HepG2 (cell line): ENCODE measurements around the gene ZNF691. TPM values are rescaled to one million over a fixed set of nuclear protein-coding genes. Genes with fewer than 3 reads are reported as not detected.

Experiments used
- ATAC-seq: fragments of 200-7000 bp; cut with Tn5 transposase; 3 replicates; pipeline ENCODE4 v1.9.1; 2020; ENCODE audit warnings: mild to moderate bottlenecking, moderate library complexity
- BruUV-seq: library from RNA; stranded (reverse); fragments of 400-500 nt; replicated peaks from 2 replicates; lab custom pipeline; 2021; lab: Mats Ljungman, UMichigan
- CTCF ChIA-PET: fragments of 300-600 bp; formaldehyde crosslinking; extraction: SDS; loops from one replicate; lab custom pipeline; 2021; ENCODE audit warnings: low total read pairs, inconsistent platforms, low intra/inter-chr PET ratio; lab: Yijun Ruan, JAX
- POLR2A ChIA-PET: fragments of 350-600 bp; sonication (Branson Sonifier 250); formaldehyde crosslinking; loops from one replicate; lab custom pipeline; 2020; ENCODE audit warnings: antibody characterized with exemption, inconsistent platforms; lab: Yijun Ruan, JAX
- DNase-seq: peaks from one replicate; pipeline ENCODE4 v3.0.0-alpha.2; 2015; ENCODE audit warnings: low spot score
- FAIRE-seq: peaks from 3 replicates; lab custom pipeline; 2011; peaks lifted over from hg19 to GRCh38; lab: Jason Lieb, UNC
- H2AFZ ChIP-seq: one replicate; pipeline ENCODE4 v1.6.1; 2011; ENCODE audit warnings: low read length, inconsistent platforms
- H3K27ac ChIP-seq: fragments of 300-600 bp; 3 replicates; pipeline ENCODE4 v1.8.0; 2011; ENCODE audit warnings: mixed run types, mild to moderate bottlenecking, mixed read lengths, low read length, inconsistent platforms; ENCODE audit not compliant: insufficient read depth; ENCODE audit errors: extremely low read length
- H3K27me3 ChIP-seq, 2 experiments: fragments of 200-600 bp in 1 of 2; 2 replicates in 1 of 2; 3 replicates in 1 of 2; pipeline versions ENCODE4 v1.6.0 to v1.8.0; 2011; ENCODE audit warnings: low read length in 2 of 2, mild to moderate bottlenecking in 2 of 2, moderate library complexity in 2 of 2, inconsistent platforms in 1 of 2; ENCODE audit not compliant: insufficient read depth in 2 of 2, control insufficient read depth in 1 of 2
- H3K36me3 ChIP-seq, 2 experiments: fragments of 200-600 bp in 1 of 2; replicated peaks in 1 of 2; 2 replicates in 1 of 2; 3 replicates in 1 of 2; pipeline versions ENCODE4 v1.5.1 to v1.8.0; 2011; ENCODE audit warnings: low read length in 2 of 2, inconsistent platforms in 1 of 2; ENCODE audit not compliant: insufficient read depth in 2 of 2, control insufficient read depth in 1 of 2
- H3K4me1 ChIP-seq: 2 replicates; pipeline ENCODE4 v1.5.1; 2012; ENCODE audit warnings: low read length, inconsistent platforms; ENCODE audit not compliant: insufficient read depth
- H3K4me2 ChIP-seq: 2 replicates; pipeline ENCODE4 v1.6.0; 2011; ENCODE audit warnings: low read depth, low read length, inconsistent platforms
- H3K4me3 ChIP-seq, 3 experiments: fragments of 200-600 bp in 1 of 3; sonication (generic), shearing (Covaris generic) in 1 of 3; replicated peaks in 1 of 3; 2 replicates each; pipeline ENCODE4 v1.5.1; 2011 to 2016; ENCODE audit warnings: low read length in 3 of 3, inconsistent platforms in 2 of 3, low read depth in 2 of 3, mild to moderate bottlenecking in 2 of 3, control low read depth in 1 of 3, mixed read lengths in 1 of 3; ENCODE audit not compliant: insufficient read depth in 1 of 3
- H3K79me2 ChIP-seq: one replicate; pipeline ENCODE4 v1.6.1; 2011; ENCODE audit warnings: low read length, inconsistent platforms; ENCODE audit not compliant: insufficient read depth
- H3K9ac ChIP-seq: 2 replicates; pipeline ENCODE4 v1.6.0; 2011; ENCODE audit warnings: mild to moderate bottlenecking, low read depth, low read length, inconsistent platforms; ENCODE audit not compliant: insufficient read depth
- H3K9me3 ChIP-seq: 2 replicates; pipeline ENCODE4 v1.5.1; 2012; ENCODE audit warnings: mild to moderate bottlenecking, low read length
- H4K20me1 ChIP-seq: 2 replicates; pipeline ENCODE4 v1.6.0; 2011; ENCODE audit warnings: inconsistent platforms, mild to moderate bottlenecking, low read length, moderate library complexity; ENCODE audit not compliant: insufficient read depth
- GABPA ChIP-seq, 2 experiments: IDR thresholded peaks; 2 replicates each; pipeline ENCODE4 v1.6.1; 2011 to 2016; ENCODE audit warnings: low read depth in 2 of 2, low read length in 1 of 2, missing biosample characterization in 1 of 2, missing genetic modification characterization in 1 of 2
- GATAD1 ChIP-seq: IDR thresholded peaks from 2 replicates; pipeline ENCODE4 v1.6.1; 2016; ENCODE audit warnings: missing genetic modification reagents, missing compliant biosample characterization
- ISL2 ChIP-seq: sonication (generic); formaldehyde crosslinking; IDR thresholded peaks from 2 replicates; pipeline ENCODE4 v1.5.0; 2020; ENCODE audit warnings: missing genetic modification reagents
- ZNF549 ChIP-seq: sonication (generic); formaldehyde crosslinking; IDR thresholded peaks from 2 replicates; pipeline ENCODE4 v1.5.0; 2020; ENCODE audit warnings: missing genetic modification reagents
- in situ Hi-C: cut with HindIII; loops from 2 replicates; pipeline ENCODE4 v1.10.0; 2017; ENCODE audit warnings: low pct_unique_long_range_greater_than_20kb; ENCODE audit not compliant: extremely low pct_ligation_motif_present
- intact Hi-C: fragments of 100-400 bp; cut with micrococcal nuclease; formaldehyde crosslinking; loops from one replicate; pipeline ENCODE4 v1.10.0; 2022; ENCODE audit not compliant: unreplicated experiment
- polyA plus RNA-seq, 8 experiments: library from polyadenylated mRNA; depleted of rRNA in 3 of 8; stranded (reverse) in 7 of 8; unstranded in 1 of 8; fragments of >200 nt; fragmentation: Illumina TruSeq in 4 of 8; extraction: Trizol in 4 of 8; gene quantifications; 2 replicates each; pipeline versions ENCODE4 v1.2.1 to v1.2.3, GENCODE V29; 2011 to 2016; ENCODE audit warnings: low read depth in 4 of 8, missing spikeins in 1 of 8, mixed read lengths in 1 of 8; ENCODE audit not compliant: insufficient read depth in 1 of 8
- total RNA-seq, 5 experiments: library from RNA; depleted of rRNA; stranded (reverse); fragments of >200 nt; fragmentation: Illumina TruSeq; extraction: Trizol; gene quantifications; 2 replicates each; pipeline ENCODE4 v1.2.3, GENCODE V29; 2016; ENCODE audit warnings: low read depth in 1 of 5
- TF ChIP-seq, protein P1 (sequence below): IDR thresholded peaks from 2 replicates; pipeline ENCODE4 v1.6.1; 2012; ENCODE audit warnings: low read length, improper control_type of control experiment
- TF ChIP-seq, protein P2 (sequence below): sonication (generic); formaldehyde crosslinking; IDR thresholded peaks from 2 replicates; pipeline ENCODE4 v1.5.0; 2020; ENCODE audit warnings: missing genetic modification reagents, mild to moderate bottlenecking, borderline replicate concordance
- TF ChIP-seq, protein P3 (sequence below): sonication (generic); formaldehyde crosslinking; IDR thresholded peaks from 2 replicates; pipeline ENCODE4 v1.4.0; 2020; ENCODE audit warnings: mild to moderate bottlenecking, low read depth, missing genetic modification reagents
- TF ChIP-seq, protein P4 (sequence below): fragments of 450-650 bp; IDR thresholded peaks from 2 replicates; pipeline ENCODE4 v1.6.1; 2016
- TF ChIP-seq, protein P5 (sequence below): sonication (generic); formaldehyde crosslinking; IDR thresholded peaks from 2 replicates; pipeline ENCODE4 v1.4.0; 2020; ENCODE audit warnings: missing genetic modification reagents, mild to moderate bottlenecking, borderline replicate concordance
- TF ChIP-seq, protein P6 (sequence below): sonication (generic); formaldehyde crosslinking; IDR thresholded peaks from 2 replicates; pipeline ENCODE4 v1.4.0; 2020; ENCODE audit warnings: missing genetic modification reagents

The ZNF691 gene
- total and polyA plus RNA-seq, 2 of the 13 experiments (the other 11 are each of a cell fraction or from before 2014, with no cell fraction given): 7.6 to 7.8 TPM

DNA sequence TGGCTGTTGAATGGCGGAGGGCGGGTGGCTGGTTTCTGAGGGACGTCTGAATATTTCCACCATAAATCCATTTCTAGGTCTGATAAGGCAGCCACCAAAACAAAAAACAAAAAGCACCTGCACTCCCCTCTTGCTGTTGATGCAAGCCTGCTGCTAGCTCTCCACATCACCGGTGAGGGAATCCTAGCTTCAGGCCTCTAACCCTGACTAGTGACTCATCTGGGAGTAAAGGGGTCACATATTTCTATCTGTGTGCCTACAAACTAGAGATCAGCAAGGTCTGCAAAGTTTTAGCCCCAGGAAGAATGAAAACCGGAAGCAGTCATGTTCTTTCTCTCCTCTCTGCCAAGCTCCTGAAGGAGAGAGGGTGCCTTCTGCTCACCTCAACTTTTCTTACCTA lies 39.8 kb upstream of the ZNF691 start (continued):
- TF ChIP-seq, protein P1, sequence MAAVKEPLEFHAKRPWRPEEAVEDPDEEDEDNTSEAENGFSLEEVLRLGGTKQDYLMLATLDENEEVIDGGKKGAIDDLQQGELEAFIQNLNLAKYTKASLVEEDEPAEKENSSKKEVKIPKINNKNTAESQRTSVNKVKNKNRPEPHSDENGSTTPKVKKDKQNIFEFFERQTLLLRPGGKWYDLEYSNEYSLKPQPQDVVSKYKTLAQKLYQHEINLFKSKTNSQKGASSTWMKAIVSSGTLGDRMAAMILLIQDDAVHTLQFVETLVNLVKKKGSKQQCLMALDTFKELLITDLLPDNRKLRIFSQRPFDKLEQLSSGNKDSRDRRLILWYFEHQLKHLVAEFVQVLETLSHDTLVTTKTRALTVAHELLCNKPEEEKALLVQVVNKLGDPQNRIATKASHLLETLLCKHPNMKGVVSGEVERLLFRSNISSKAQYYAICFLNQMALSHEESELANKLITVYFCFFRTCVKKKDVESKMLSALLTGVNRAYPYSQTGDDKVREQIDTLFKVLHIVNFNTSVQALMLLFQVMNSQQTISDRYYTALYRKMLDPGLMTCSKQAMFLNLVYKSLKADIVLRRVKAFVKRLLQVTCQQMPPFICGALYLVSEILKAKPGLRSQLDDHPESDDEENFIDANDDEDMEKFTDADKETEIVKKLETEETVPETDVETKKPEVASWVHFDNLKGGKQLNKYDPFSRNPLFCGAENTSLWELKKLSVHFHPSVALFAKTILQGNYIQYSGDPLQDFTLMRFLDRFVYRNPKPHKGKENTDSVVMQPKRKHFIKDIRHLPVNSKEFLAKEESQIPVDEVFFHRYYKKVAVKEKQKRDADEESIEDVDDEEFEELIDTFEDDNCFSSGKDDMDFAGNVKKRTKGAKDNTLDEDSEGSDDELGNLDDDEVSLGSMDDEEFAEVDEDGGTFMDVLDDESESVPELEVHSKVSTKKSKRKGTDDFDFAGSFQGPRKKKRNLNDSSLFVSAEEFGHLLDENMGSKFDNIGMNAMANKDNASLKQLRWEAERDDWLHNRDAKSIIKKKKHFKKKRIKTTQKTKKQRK: no peak
- no peak for TF ChIP-seq ISL2 (CRISPR knock-in tag)
- TF ChIP-seq, protein P2, sequence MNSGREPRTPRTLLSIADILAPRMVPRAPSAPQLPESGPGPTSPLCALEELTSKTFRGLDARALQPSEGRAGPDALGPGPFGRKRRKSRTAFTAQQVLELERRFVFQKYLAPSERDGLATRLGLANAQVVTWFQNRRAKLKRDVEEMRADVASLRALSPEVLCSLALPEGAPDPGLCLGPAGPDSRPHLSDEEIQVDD (CRISPR knock-in tag): no peak
- TF ChIP-seq, protein P3, sequence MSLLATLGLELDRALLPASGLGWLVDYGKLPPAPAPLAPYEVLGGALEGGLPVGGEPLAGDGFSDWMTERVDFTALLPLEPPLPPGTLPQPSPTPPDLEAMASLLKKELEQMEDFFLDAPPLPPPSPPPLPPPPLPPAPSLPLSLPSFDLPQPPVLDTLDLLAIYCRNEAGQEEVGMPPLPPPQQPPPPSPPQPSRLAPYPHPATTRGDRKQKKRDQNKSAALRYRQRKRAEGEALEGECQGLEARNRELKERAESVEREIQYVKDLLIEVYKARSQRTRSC: no peak

DNA sequence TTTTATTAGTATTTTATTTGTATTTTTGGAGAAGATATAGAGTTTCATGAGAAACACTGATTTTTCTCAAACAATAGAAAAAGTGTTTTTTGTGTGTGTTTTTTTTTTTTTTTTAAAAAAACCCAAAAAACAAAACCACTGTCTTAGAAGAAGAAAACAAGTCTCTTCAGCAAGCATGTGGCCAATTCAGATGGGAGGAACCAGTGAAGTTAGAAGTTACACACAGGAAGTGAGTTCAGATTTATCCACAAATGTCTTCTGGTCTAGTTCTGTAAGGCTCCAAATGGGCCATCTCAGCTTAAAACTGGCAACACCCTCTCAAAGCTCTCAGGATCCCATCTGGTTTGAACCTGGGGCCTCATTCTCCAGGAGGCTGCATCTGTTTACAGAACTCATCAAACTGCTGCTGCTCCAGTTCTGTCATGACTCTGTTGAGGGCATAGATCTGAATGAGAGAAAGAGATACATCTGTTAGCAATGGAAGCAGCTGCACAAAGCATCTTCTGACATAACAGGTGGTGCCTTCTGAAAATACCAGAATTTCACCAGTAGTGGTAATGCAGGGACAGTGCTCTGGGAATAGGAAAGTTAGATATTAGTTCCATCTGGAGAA lies 39.3 kb upstream of the ZNF691 start:
- H3K9ac ChIP-seq: no peak overlapping the region
- intact Hi-C loops (no loop called here), in situ Hi-C loops (no loop called here)
- no peak overlapping the region for H3K4me2 ChIP-seq
- no peaks in the 10 kb centered on the region for H3K79me2 ChIP-seq
- no peak overlapping the region for H2AFZ ChIP-seq
- no peaks in the 10 kb centered on the region; a peak in 1 of 5 replicates for H3K27me3 ChIP-seq
- no peak for FAIRE-seq
- no peak overlapping the region for H3K4me3 ChIP-seq
- H3K4me1 ChIP-seq: no peaks in the 10 kb centered on the region
- no peak for ATAC-seq
- no TSS peak for BruUV-seq
- no peak overlapping the region for H3K27ac ChIP-seq
- ChIA-PET POLR2A (no interaction called here), CTCF (no interaction called here)
- peaks cover 2 to 4% of the 10 kb centered on the region in 2 experiments; a peak in 2 of 5 replicates for H3K36me3 ChIP-seq
- H3K9me3 ChIP-seq: no peaks in the 10 kb centered on the region
- DNase-seq: no peak
- H4K20me1 ChIP-seq: no peaks in the 10 kb centered on the region
- TF ChIP-seq GATAD1 (CRISPR knock-in tag): no peak
- TF ChIP-seq, protein P4, sequence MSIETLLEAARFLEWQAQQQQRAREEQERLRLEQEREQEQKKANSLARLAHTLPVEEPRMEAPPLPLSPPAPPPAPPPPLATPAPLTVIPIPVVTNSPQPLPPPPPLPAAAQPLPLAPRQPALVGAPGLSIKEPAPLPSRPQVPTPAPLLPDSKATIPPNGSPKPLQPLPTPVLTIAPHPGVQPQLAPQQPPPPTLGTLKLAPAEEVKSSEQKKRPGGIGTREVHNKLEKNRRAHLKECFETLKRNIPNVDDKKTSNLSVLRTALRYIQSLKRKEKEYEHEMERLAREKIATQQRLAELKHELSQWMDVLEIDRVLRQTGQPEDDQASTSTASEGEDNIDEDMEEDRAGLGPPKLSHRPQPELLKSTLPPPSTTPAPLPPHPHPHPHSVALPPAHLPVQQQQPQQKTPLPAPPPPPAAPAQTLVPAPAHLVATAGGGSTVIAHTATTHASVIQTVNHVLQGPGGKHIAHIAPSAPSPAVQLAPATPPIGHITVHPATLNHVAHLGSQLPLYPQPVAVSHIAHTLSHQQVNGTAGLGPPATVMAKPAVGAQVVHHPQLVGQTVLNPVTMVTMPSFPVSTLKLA: no peak
- TF ChIP-seq, protein P5, sequence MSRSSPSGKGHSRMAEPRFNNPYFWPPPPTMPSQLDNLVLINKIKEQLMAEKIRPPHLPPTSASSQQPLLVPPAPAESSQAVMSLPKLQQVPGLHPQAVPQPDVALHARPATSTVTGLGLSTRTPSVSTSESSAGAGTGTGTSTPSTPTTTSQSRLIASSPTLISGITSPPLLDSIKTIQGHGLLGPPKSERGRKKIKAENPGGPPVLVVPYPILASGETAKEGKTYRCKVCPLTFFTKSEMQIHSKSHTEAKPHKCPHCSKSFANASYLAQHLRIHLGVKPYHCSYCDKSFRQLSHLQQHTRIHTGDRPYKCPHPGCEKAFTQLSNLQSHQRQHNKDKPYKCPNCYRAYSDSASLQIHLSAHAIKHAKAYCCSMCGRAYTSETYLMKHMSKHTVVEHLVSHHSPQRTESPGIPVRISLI (CRISPR knock-in tag): no peak
- no peak for TF ChIP-seq GABPA (IDR thresholded peaks at IDR 0.05; ENCODE audit: low read depth, low read length)
- no peak for TF ChIP-seq GABPA (CRISPR knock-in tag; IDR thresholded peaks at IDR 0.05; ENCODE audit: low read depth)
- no peak for TF ChIP-seq ZNF549 (CRISPR knock-in tag)
- TF ChIP-seq, protein P6, sequence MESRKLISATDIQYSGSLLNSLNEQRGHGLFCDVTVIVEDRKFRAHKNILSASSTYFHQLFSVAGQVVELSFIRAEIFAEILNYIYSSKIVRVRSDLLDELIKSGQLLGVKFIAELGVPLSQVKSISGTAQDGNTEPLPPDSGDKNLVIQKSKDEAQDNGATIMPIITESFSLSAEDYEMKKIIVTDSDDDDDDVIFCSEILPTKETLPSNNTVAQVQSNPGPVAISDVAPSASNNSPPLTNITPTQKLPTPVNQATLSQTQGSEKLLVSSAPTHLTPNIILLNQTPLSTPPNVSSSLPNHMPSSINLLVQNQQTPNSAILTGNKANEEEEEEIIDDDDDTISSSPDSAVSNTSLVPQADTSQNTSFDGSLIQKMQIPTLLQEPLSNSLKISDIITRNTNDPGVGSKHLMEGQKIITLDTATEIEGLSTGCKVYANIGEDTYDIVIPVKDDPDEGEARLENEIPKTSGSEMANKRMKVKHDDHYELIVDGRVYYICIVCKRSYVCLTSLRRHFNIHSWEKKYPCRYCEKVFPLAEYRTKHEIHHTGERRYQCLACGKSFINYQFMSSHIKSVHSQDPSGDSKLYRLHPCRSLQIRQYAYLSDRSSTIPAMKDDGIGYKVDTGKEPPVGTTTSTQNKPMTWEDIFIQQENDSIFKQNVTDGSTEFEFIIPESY (CRISPR knock-in tag): no peak
